ENCODE measurements around the gene ZCCHC17. TPM values are rescaled to one million over a fixed set of nuclear protein-coding genes. Genes with fewer than 3 reads are reported as not detected.

Gene ZCCHC17
- total RNA-seq, 2 experiments from 2014 or later, result 23.0 to 23.1 TPM

DNA sequence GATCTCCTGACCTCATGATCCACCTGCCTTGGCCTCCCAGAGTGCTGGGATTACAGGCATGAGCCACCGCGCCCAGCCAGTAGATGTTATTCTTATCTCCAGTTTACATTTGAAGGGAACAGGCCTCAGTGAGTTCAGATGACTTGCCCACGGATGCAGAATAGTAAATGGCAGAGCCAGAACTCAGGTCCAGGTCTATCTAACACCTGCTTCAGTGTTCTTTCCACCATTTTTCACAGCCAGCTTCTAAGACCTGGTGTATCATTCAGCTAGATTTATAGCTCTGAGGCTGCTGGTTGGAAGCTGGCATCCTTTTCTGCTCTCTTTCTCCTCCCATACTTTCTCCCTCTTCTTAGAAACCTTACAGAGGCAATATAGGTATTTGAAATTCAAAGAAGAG lies 65.2 kb downstream of the ZCCHC17 start:
- no peaks in the 10 kb centered on the region for H3K27me3 Mint-ChIP-seq
- POLR2A ChIA-PET, result no interaction called here

DNA sequence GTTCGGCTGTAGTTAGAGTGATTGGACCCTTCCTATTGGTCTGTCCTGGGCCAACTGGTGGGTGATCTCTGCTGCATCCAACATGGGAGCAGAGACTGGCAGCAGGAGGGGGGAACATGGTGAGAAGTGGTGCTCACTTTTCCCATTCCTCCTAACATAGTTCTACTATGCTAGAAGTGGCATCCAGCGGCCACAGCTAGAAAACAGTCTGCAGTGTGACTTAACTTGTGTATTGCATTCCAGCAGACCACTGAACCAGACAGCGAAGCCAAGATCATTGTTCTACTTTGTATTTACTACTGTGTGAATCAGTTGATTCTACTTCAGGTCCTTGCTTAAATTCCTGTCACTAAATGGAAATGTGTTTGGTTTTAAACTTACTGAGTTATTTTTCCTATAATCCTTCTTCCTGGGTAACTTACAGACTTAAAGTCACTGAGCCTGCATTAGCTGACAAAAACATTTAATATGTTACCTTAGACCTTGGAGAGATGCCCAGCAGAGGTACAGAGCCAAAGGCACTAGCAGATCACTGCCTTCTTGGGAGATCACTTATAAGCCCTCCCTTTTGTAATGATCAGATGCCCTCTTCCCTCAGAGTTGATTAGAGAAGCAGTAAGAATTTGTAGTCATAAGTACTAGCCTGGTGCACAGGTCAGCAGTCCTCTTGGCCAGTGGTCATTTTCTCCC lies 67.9 kb downstream of the ZCCHC17 start:
- no peak overlapping the region for H3K4me3 Mint-ChIP-seq

More for the DNA sequence above, 65.2 kb downstream of the ZCCHC17 start:
- DNase-seq, result no peak
- Mint-ChIP-seq H3K9me3 (no peaks in the 10 kb centered on the region), H3K4me3 (no peak overlapping the region), H3K27ac (no peak overlapping the region), H3K4me1 (no peaks in the 10 kb centered on the region), H3K36me3 (ENCODE audit: low read depth) (peaks cover 12% of the 10 kb centered on the region)
- CTCF ChIA-PET, result interaction anchor here (0.6 to 1.0 kb wide), 2 partner anchors 8 to 9 kb away, joined by 3 read pairs; no protein-coding TSS in a partner anchor

DNA sequence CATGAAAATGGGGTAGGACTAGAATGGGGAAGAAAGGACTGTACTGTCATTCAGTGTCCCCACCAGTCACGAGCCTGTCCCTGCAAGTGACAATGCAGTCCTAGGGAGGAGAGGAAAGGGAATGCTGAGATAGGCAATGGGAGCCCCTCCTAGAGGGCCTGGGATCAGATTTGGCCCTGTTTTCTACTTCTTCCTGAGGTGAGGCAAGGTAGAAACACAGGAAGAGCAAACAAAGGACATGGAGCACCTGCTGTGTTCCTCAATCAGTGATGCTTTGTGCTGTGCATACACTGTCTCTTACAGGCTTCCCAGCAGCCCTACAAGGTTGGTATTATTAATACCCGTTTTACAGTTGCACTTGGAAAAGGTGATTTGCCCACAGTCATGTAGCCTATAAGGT lies 70.0 kb downstream of the ZCCHC17 start:
- ChIA-PET POLR2A (no interaction called here), CTCF (interaction anchor here (0.5 kb wide), 1 partner anchor 201 kb away, joined by 3 read pairs; no protein-coding TSS in a partner anchor)
- peaks cover 11% of the 10 kb centered on the region for H3K36me3 Mint-ChIP-seq (ENCODE audit: low read depth)

More for the DNA sequence above, 67.9 kb downstream of the ZCCHC17 start:
- POLR2A ChIA-PET, result no interaction called here
- Mint-ChIP-seq H3K9me3 (no peaks in the 10 kb centered on the region), H3K36me3 (ENCODE audit: low read depth) (peaks cover 11% of the 10 kb centered on the region), H3K27ac (no peak overlapping the region), H3K4me1 (no peaks in the 10 kb centered on the region), H3K27me3 (no peaks in the 10 kb centered on the region)
- CTCF ChIA-PET, result no interaction called here
- no peak for DNase-seq

DNA sequence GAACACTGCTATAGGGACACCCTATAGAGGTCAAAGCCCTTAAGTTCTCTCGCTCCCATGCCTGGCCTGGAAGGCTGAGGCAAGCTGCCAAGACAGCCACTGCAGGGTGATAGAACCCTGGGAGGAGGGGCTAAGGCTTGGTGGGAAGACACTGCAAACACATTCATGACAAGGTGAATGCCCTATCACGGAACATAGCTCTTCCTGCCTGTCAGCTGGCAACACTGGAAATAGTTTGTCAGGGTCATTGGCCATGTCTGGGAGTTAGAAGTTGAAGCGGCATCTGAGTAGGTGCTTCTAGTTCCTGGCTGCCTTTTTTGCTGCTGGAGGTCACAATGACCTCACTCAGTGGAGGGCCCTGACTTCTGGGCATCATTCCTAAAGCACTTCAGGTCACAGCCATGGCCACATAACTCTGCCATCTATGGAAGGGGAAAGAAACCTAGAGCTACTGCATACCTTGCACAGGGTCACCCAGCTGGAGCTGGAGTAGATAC lies 71.8 kb downstream of the ZCCHC17 start:
- no peaks in the 10 kb centered on the region for H3K9me3 Mint-ChIP-seq
- POLR2A ChIA-PET, result no interaction called here

More for the DNA sequence above, 70.0 kb downstream of the ZCCHC17 start:
- no peaks in the 10 kb centered on the region for H3K4me1 Mint-ChIP-seq
- no peak overlapping the region for H3K27ac Mint-ChIP-seq
- no peak overlapping the region for H3K4me3 Mint-ChIP-seq
- no peaks in the 10 kb centered on the region for H3K9me3 Mint-ChIP-seq
- DNase-seq, result no peak
- no peaks in the 10 kb centered on the region for H3K27me3 Mint-ChIP-seq

GRCh38 chr1:31370021-31370420 lies 73.2 kb downstream of the ZCCHC17 start:
- POLR2A ChIA-PET, result no interaction called here
- no peaks in the 10 kb centered on the region for H3K9me3 Mint-ChIP-seq

More for the DNA sequence above, 71.8 kb downstream of the ZCCHC17 start:
- peaks cover 6% of the 10 kb centered on the region for H3K27me3 Mint-ChIP-seq
- CTCF ChIA-PET, result no interaction called here
- no peak overlapping the region for H3K4me3 Mint-ChIP-seq
- H3K4me1 Mint-ChIP-seq, result peaks cover 5% of the 10 kb centered on the region
- H3K27ac Mint-ChIP-seq, result no peak overlapping the region
- no peak for DNase-seq
- H3K36me3 Mint-ChIP-seq (ENCODE audit: low read depth), result peaks cover 11% of the 10 kb centered on the region

GRCh38 chr1:31370565-31370964 lies 73.7 kb downstream of the ZCCHC17 start:
- CTCF ChIA-PET, result interaction anchor here (1.8 to 4.7 kb wide), 2 partner anchors 10 to 24 kb away, joined by 6 to 25 read pairs; no protein-coding TSS in a partner anchor
- Mint-ChIP-seq H3K27me3 (peaks cover 8% of the 10 kb centered on the region), H3K36me3 (ENCODE audit: low read depth) (peaks cover 2% of the 10 kb centered on the region), H3K4me1 (peaks cover 8% of the 10 kb centered on the region), H3K9me3 (no peaks in the 10 kb centered on the region), H3K27ac (no peak overlapping the region), H3K4me3 (no peak overlapping the region)
- DNase-seq, result no peak
- POLR2A ChIA-PET, result no interaction called here

More at GRCh38 chr1:31370021-31370420, 73.2 kb downstream of the ZCCHC17 start:
- CTCF ChIA-PET, result interaction anchor here (1.8 to 4.7 kb wide), 2 partner anchors 10 to 24 kb away, joined by 6 to 25 read pairs; no protein-coding TSS in a partner anchor
- peaks cover 8% of the 10 kb centered on the region for H3K27me3 Mint-ChIP-seq
- H3K27ac Mint-ChIP-seq, result no peak overlapping the region
- H3K4me1 Mint-ChIP-seq, result peaks cover 8% of the 10 kb centered on the region
- H3K4me3 Mint-ChIP-seq, result no peak overlapping the region
- peaks cover 4% of the 10 kb centered on the region for H3K36me3 Mint-ChIP-seq (ENCODE audit: low read depth)
- no peak for DNase-seq

DNA sequence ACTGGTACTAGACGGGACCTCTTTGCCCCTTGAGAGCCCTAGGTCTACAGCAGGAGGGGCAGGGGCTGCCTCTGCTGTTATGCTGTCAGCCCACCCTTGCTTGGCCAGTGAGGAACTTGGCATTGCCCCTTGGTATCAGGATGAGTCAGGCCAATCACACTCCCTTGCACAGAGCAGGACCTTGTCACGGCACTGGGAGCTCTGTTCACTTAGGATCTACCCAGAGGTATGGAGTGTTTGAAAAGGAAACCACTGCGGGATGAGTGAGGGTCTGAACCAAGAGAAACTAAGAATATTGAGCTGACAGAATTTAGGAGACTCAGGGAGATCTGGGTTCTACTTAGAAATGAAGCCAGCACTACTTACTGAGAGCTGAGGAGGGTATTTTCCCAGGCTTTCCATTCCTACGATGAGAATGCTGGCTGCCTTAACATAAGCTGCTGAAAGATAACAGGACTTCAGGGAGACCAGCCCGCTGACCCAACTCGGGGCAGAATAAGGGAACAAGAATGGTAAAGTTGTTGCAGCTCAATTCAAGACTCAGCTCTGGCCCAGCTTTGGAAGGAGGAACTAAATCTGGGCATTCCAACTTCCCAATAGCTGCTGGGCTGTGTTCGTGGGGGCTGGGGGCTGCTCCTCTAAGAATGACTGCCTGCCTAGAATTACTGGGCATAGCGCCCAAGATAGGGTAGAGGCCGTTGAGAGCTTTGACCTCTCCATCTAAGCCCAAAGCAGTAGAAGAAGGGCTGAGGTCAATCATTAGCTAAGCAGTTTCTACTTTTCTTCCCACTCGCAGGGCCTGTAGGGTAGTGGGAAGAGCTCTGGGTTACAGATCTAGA lies 74.5 kb downstream of the ZCCHC17 start:
- H3K4me3 Mint-ChIP-seq, result no peak overlapping the region
- no peak overlapping the region for H3K27ac Mint-ChIP-seq
- peaks cover 8% of the 10 kb centered on the region for H3K4me1 Mint-ChIP-seq
- H3K27me3 Mint-ChIP-seq, result peaks cover 8% of the 10 kb centered on the region
- ChIA-PET CTCF (interaction anchor here (1.0 to 4.7 kb wide), 3 partner anchors 9 to 23 kb away, joined by 3 to 25 read pairs (median 6); no protein-coding TSS in a partner anchor), POLR2A (no interaction called here)
- DNase-seq, result no peak
- H3K9me3 Mint-ChIP-seq, result no peaks in the 10 kb centered on the region
- no peaks in the 10 kb centered on the region for H3K36me3 Mint-ChIP-seq (ENCODE audit: low read depth)

GRCh38 chr1:31372051-31372450 lies 75.2 kb downstream of the ZCCHC17 start:
- Mint-ChIP-seq H3K9me3 (no peaks in the 10 kb centered on the region), H3K27ac (no peak overlapping the region), H3K36me3 (ENCODE audit: low read depth) (no peaks in the 10 kb centered on the region), H3K27me3 (peaks cover 8% of the 10 kb centered on the region), H3K4me1 (peaks cover 11% of the 10 kb centered on the region), H3K4me3 (no peak overlapping the region)
- DNase-seq, result no peak
- ChIA-PET POLR2A (no interaction called here), CTCF (interaction anchor here (4.7 kb wide), 1 partner anchor 22 kb away, joined by 25 read pairs; no protein-coding TSS in a partner anchor)

- ChIA-PET POLR2A (no interaction called here), CTCF (interaction anchor here (4.7 kb wide), 1 partner anchor 22 kb away, joined by 25 read pairs; no protein-coding TSS in a partner anchor)
- no peak overlapping the region for H3K4me3 Mint-ChIP-seq
- H3K4me1 Mint-ChIP-seq, result peaks cover 11% of the 10 kb centered on the region
- no peak overlapping the region for H3K27ac Mint-ChIP-seq
- H3K9me3 Mint-ChIP-seq, result no peaks in the 10 kb centered on the region
- no peak for DNase-seq
- H3K36me3 Mint-ChIP-seq (ENCODE audit: low read depth), result no peaks in the 10 kb centered on the region
- peaks cover 8% of the 10 kb centered on the region for H3K27me3 Mint-ChIP-seq
These were observed 75.9 kb downstream of the ZCCHC17 start for GRCh38 chr1:31372751-31373055.

DNA sequence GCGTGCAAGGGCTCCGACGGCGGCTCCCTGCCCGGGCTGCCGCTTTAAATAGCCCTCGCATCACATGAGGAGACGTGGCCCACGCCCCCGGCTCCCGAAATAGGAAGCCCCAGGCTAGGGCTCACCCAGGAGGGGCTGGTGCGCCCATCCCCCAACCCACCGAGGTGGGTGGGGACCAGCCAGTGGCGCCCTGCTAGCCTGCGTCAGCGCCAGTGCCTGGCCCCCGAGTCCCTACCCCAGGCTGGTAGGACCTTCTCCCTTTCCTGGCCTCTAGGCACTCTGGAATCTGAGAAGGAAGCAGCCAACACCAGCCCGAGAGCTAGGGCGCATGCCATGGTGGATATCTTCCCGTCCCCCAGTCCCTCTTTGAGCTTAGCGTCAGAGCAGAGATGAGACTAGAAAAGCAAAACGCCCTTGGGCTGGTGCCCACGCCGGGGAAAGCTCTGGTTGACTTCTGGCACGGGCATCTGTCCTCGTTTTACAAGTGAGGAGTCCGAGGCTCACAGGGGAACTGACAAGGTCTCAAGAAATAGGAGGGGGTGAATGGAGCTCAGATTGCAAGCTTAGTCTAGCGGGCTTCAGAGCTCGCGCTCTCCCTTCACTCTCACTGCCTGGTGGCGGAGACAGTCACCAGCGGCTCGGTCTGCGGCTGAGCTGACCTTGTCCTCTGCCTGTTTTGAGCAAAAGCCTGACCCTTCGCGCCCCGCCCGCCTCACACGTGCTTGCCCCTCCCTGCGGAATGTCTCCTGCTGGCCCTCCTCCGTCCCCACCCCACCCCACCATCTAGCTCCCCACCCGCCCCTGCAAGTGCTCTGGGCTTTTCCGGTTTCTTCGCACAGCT lies 76.4 kb downstream of the ZCCHC17 start, which contains the start of gene FABP3:
TSS of gene FABP3 (minus strand) at position 21 of the 841 bp plus-strand sequence. CDS start 62 bp downstream, outside the sequence.
- Mint-ChIP-seq H3K4me1 (peaks cover 11% of the 10 kb centered on the region), H3K36me3 (ENCODE audit: low read depth) (no peaks in the 10 kb centered on the region), H3K27me3 (peaks cover 8% of the 10 kb centered on the region), H3K27ac (peak within 1 kb of the TSS; percentile 31), H3K4me3 (peak within 1 kb of the TSS; percentile 60), H3K9me3 (no peaks in the 10 kb centered on the region)
- ChIA-PET CTCF (interaction anchor here (4.7 kb wide), 1 partner anchor 21 kb away, joined by 25 read pairs; no protein-coding TSS in a partner anchor), POLR2A (no interaction called here)
- no peak for DNase-seq

DNA sequence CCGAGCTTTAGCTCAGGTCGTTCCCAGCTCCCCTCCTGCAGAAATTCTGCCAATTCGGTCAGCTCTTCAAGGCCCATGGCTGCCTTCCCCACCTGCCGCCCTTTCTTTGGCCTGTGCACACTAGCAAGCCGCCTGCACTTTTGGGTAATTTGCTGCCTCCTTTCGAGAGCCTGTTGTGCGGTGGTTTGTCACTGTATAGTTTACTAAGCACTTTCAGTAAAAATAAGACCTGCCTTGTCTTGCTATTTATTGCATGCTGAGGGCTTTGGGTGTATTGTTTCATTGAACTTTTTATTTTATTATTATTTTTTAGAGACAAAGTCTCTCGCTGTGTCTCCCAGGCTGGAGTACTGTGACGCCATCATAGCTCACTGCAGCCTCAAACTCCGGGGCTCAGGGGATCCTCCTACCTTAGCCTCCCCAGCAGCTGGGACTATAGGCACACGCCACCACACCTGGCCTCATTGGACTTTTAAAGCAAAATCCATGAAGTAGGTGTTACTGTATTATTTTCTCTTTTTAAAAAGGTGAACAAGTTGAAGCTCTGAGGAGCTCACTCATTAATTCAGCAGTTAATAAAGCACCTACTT lies 77.2 kb downstream of the ZCCHC17 start:
- H3K27me3 Mint-ChIP-seq, result peaks cover 10% of the 10 kb centered on the region
- DNase-seq, result no peak
- no peaks in the 10 kb centered on the region for H3K9me3 Mint-ChIP-seq
- CTCF ChIA-PET, result interaction anchor here (1.5 to 4.7 kb wide), 2 partner anchors 20 to 21 kb away, joined by 5 to 25 read pairs; no protein-coding TSS in a partner anchor
- peak overlapping the region; percentile 60 for H3K4me3 Mint-ChIP-seq
- H3K27ac Mint-ChIP-seq, result peak overlapping the region; percentile 31
- POLR2A ChIA-PET, result no interaction called here
- H3K4me1 Mint-ChIP-seq, result peaks cover 11% of the 10 kb centered on the region
- no peaks in the 10 kb centered on the region for H3K36me3 Mint-ChIP-seq (ENCODE audit: low read depth)
